ENCODE results near the gene IL1RL2.
A peak's percentile ranks its signal among the peaks of the same experiment; 100 is the strongest.

Gene IL1RL2

DNA sequence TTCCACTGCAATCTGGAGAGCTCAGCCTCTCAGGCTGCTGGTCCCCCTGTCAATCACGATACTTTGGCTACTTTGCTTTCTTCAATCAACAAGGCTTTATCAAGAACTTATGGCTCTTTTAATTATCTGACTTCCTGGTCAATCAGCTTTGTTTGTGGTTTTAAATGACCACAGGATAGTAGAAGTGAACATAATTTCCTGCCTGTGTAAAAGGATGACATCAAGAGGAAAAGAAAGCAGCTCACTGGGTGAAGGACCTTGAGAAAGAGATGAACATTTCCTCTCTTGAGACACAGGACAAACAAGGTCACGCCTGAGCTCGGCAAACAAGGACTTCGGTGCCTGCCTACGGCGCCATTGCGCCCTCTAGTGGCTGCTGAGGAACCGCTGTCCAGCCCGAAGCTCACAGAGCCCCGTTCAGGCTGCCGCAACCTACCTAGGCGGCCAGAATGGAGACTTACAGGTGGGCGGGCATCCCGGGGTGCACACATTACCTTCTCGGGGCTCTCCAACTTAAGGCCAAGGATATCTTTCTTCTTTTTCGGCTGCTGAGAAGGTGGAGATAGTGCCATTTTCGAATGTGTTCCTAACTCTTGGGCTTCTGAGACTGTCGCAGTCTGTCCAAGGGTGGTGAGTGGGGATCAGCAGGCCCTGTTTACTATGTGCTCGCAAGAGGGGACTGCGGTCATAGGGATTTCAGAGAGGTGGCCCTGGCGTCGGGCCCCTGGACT, 54.0 kb downstream of the IL1RL2 start:
- DNase-seq = peak; percentile 84 to 88

DNA sequence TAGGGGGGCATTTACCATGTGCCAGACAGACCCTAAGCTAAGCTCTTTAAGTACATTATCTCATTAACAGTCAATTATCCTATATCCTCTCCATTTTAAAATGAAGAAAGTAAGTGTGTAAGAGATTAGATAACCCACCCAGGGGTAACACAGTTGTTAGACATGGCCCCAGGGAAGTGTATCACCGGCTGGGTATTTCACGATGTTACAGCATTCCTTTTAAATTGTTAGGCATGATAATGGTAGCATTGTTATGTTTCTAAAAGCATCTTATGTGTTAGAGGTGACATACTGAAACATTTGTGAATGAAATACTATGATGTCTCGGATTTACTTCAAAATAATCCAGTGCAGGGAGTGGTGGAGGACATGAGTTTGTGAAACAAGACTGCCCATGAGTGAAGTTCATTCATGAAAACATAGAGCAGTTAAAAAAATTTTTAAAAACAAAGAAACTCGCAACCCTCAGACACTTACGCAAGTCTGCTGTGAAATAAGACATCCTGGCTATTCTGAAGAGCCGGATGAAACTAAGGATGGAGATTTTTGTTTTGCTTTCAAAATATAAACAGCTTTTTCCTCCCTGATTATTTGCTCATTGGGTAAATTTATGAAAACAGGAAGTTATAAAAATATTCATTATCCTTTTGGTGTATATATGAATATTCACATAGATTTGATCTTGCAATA, 54.9 kb downstream of the IL1RL2 start:
- DNase-seq = no peak

DNA sequence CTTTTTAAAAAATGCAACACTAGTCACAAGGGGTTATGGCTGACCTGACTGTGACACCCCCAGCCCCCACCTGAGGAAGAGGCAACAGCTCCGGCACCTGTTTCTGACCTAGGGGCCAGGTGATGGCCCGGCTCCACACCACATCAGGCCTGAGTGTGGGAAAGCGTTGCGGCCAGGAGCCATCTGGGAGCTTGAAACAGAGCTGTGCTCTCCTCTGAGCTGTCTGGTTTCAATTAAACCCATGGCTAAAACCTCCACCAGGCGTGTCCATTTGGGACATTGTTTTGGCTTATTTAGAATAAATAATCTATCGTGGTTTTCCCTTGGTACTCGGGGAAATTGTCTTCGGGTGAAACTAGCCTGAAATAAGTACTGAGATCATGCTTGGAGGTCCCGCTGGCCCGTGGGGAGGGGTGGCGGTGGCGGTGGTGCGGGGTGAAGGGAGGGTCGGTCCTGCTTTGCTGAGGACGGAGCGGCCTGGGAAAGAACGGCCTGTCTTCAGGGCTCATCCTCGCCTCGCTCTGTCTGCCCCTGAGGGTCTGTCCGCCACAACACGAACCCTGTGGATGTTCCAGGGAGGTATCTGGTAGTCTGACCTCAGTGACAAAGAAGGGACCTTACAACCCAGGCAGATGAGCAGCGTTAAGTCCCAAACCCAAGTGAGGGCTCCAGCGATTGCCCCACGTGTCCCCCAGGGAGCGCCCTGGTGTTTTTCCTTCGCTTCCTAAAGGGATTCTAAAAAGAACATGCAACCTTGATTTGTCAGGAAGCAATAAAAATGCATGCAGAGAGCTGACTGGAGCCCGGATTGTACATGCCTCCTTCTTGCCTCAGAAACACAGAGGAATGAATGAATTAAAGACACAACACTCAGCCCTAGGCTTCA, 58.7 kb downstream of the IL1RL2 start:
- DNase-seq = no peak

DNA sequence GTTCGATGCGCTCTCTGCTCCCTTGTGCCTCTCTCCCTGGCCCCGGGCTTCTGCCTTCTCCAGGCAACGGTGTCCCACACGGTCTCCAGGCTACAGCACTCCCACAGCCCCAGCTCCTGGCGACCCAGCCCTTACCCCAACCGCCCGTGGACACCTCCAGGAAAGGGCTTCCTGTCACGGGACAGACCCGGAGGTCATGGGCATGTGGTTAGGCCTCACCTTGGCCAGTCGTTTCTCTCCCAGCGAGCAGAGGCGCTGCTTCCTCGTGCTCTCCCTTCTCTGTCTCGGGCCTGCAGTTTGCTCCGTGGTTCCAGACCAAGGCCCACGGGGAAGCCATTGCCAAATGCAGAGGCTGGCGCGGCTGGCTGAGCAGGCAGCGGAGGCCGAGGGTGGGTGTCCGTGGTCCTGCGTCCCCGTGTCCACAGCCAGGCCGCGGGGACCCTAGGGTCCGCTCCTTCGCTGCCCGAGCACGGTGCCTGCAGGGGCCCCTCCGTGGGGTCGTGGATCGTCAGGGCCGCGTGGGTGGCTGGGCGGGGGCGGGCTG, 63.5 kb downstream of the IL1RL2 start:
- no peak for DNase-seq

DNA sequence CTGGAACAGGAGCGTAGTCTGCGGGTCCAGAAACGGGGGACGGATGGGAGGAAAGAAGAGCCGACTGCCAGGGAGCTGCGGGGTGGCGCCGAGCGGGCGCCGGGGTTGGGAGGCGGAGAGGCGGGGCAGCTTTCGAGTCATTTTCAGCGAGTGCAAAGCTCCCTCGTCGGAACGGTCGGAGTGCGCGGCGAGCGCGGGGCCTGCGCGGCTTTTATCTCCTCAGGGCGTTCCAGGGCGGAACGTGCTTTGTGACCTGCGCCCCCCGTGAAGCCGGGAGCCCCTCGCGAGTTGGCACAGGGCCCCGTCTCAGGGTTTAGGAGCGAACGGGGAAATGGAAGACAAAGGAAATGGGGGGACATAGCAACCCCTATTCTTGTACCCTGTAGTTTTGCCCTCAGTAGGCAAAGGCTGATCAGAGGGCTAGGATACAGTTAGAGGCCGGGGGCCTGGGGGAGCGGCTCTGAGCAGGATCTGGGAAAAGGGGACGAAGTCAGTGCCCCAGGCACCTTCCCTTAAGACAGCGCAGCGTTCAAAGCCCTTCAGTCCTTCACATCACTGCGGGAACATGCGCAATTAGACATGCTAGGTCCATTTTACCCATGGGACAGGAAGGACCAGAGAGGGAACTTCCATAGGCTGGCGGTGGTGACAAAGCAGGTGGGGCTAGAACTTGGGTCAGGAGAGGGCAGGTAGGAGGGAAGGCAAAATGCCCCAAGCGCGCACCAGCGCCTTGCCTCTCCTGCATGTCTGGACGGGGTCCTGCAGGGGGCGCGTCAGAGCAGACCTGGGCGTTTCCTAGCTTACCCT, 64.4 kb downstream of the IL1RL2 start:
- DNase-seq = peak; percentile 65 to 68

DNA sequence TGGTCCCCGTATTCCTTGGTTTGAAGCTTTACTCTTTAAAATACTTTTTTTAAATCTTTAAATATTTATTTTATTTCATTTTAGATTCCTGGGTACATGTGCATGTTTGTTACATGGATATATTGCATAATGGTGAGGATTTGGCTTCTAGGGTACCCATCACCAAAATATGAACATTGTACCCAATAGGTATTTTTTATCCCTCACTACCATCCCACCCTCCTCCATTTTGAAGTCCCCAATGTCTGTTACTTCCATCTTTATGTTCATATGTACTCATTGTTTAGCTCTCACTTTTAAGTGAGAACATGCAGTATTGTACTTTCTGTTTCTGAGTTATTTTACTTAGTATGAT, 65.0 kb downstream of the IL1RL2 start:
- no peak for DNase-seq

DNA sequence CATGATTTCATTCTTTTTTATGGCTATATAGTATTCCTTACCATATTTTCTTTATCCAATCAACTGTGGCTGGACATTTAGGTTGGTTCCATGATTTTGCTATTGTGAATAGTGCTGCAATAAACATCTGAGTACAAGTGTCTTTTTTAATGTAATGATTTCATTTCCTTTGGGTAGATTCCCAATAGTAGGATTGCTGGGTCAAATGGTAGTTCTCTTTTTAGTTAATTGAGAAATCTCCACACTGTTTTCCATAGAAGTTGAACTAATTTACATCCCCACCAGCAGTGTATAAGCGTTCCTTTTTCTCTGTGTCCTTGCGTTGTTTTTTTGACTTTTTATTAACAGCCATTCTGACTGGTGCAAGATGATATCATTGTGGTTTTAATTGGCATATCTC, 65.4 kb downstream of the IL1RL2 start:
- DNase-seq = no peak

DNA sequence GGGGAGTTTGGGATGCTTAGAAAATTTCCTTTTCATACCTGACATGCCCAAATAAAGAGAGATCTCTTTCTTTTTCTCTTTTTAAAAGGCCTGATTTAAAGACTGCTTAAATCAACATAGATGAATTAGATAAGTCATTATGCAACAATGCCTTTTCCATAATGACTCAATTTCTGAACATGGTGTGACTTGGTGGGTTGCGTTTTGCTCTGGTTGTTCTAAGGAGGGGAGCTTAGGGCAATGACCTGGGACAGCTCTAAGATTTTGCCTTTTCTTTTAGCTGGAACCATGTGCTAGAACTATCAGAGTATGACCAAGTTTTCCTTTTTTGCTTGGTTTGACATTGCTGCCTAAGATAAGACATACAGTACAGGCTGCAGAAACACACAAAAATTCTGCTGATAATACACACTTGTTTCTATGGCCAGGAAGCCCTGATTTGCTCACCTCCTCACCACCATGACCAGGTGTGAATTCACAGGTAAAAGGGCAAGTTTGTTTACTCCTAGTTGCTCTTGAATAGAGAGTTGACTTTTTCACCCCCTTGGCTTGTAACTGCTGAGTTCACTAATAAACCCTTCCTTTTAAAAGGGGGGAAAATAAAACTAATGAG, 66.4 kb downstream of the IL1RL2 start:
- no peak for DNase-seq

DNA sequence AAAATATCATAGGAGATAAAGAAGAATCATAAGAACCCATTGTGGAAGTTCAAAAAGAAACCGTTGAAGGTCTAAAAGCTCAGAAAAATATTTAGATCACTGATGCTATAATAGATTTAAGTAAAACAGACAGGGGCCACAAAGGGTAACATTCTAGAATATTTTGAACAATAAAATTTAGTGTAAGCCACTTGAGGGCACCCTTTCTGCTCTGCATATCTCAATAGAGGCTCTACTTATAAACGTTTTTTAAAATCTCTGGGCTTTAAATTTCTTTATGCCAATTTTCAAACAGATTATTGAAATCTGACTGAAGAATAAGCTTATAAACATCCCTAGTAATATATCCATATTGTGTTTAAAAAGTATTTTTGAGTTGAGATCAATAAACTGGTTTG, 66.9 kb downstream of the IL1RL2 start:
- DNase-seq = no peak

DNA sequence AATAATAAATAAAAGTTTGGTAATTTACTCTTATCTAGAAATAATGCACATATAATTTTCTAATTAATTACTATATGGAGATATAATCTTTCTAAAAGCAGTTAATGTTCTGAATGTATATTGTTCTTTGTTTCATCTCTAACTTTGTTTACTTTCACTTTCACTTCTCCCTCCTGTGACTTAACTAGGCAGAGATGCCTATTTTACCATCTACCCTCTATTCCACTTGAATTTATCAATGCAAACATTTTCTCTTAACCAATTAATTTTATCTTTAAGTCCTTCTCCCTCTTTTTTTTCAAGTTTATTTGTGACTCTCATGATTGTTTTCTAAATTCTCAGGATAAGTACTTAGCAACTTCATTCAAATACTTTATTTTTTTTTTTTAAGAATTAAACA, 69.5 kb downstream of the IL1RL2 start:
- peak in 1 of 2 donors; percentile 49 for DNase-seq

DNA sequence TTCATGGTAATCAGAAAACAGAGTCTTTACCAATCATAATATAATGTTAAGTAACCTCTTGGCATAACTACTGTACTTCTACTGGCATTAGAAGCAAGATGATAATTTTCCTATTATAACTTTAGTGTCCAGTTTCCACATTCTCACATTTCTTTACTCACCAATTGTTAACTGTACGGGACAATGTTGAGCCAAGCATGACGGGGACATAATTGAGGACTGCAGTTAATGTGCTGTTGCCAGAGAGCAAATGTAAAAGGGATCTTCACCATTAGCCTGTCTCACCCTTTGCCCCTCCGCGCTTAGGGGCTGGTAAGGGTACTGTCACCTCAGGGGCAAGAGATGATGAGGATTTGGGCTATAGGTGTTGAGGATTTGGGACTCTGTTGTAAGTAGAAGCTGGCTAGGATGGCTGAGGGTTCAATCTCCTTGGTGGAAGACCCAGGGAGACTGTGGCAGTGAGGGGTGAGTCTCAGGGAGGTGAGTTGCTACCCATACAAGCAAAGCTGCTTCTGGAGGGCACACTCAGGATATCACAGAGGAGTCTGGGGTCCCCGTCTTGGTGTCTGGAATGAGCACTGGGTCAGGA, 70.1 kb downstream of the IL1RL2 start:
- no peak for DNase-seq

DNA sequence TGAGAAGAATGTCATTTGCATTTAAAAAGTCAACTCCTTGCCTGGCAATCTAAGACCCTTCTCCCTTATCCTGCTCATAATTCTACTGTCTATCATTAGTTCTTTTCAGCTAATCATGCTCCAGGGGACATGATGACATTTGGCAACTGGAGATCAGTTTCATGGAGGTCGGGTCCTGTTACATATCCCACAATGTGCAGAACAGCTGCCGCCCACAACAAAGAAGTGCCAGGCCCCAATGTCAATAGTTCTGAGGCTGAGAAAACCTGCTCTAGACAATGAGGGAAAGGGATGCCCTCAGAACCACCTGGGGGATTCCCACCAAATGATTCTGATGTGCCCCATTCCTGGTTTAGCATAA, 71.2 kb downstream of the IL1RL2 start:
- DNase-seq = no peak

DNA sequence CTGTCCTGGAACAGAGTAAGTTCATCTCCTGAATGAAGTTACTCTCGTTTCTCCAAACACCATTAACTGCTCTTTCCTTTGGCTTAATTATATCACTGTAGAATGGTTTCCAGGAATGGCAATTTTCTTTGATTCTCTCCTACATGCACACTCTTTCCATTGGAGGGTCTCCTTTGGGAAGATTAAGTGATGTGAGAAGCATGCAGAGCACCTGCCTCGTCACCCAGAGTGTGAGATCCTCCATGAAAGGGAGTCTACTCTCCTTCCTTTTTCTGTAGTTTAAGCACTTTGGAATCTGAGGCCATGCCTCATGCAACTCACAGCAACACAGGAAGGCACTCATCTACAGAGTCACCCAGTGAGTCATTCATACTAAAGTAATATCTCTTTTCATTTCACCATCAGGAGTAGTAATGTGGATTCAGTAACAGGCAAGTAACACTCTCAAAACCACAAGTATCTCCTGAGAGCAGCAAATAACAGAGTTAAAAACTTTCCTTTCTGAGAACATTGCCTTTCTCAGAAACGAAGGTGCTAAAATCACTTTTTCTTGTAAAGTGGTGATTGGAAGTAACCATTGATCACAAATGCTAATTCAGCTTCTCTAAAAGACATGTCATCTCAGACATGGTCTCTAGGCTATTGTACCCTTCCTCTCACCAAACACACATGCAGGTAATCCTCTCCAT, 71.7 kb downstream of the IL1RL2 start:
- no peak for DNase-seq

DNA sequence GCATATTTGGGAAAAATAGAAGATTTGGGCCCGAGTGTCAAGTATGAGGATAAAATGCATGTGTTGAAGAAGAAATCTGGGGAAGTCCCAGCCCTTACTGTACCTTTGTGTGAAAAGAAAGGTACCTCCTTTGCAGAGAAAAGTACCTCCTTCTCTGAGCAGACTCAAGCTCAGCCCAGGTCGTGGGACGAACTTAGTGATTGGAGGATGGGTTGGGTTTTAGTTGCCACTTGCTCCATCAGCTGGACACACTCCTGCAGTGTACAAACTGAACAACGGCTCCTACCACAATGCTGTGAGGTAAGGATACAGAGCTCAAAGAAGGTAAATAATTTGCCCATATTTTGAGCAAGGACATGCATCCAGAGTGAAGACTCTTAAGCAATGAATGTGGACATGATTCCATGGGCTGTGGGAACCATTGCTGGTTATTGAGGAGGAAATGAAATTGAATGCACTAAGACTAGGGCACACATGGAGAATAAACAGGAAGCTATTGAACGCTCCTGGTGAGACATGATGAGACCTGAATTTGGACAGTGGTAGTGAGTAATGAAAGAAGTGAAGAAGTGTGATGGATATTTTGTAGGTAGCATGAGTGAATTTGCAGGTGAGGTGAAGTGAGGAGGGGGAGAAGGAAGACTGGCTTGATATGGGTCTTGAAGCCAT, 74.8 kb downstream of the IL1RL2 start:
- no peak for DNase-seq

DNA sequence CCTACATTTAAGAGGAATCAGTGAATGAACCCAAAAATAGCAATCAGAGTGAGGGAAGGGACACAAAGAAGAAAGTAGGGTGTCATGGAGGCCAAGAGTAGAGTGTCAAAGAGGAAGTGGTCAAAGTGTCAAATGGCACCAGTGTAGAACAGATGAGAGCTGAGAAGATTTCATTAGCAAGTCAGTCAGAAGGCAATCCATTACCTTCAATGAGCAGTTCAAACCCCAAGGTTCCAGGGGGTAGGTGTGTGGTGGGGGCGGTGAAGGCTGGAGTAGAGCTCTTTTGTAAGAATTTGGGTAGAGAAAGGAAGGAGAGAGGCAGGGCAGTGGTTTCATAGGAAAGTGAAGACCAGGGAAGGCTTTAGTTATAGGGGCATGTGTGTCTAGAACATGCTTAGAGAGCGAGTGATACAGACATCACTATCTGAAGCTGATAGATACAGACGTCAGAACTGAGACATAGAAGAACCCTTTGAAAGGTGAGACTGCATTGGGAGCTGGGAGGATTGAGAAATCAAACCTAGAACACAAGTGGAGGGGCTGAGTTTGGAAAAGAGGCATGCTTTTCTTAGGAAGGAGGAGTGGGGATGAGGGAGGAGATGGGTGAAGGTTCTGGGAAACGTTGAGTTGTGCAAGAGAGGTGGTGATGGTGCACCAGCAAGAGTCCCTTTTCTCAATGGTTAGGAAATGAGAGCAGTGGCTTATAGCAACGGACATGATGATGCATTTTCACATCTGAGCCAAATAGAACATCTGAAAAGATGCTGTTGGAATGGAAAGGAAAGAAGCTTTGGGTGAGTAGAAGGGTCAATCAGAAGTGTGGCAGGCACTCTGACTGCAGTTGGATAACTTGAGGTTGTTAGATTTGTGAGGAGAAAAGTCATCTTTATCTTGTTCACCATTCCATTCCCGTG, 75.7 kb downstream of the IL1RL2 start:
- DNase-seq = no peak

DNA sequence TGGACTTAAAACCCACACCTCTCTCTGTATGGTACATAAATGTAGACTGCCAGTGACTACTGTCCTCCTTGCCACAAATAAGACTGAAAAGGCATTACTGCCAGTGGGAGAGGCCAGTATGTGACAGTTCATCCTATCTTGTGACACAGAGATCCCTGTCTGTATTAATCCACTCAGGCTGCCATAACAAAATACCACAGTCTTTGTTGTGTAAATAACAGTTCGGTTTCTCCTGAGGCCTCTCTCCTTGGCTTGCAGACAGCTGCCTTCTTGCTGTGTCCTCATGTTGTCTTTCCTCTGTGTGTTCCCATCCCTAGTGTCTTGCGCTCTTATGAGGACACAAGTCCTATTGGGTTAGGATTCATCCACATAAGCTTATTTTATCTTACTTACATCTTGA, 78.1 kb downstream of the IL1RL2 start:
- DNase-seq = no peak

DNA sequence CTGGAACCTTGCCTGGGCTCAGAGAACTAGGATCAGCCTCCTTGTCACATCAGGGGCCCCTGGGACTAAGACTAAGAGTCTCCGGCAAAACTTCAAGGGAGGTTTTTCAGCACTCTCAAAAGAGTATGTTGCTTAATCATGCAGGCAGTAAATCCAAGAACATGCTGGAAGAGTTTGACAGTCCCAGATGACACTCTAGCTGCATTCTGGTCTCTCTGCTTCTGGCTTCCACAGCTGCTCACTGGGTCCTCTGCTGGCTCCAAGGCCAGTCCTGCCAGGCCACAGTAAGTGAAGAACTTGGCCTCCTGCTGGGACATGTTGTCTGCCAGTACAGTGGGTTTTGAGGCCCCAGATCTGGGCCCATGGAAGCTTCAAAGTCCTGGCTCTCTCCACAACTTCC, 79.4 kb downstream of the IL1RL2 start:
- DNase-seq = no peak

DNA sequence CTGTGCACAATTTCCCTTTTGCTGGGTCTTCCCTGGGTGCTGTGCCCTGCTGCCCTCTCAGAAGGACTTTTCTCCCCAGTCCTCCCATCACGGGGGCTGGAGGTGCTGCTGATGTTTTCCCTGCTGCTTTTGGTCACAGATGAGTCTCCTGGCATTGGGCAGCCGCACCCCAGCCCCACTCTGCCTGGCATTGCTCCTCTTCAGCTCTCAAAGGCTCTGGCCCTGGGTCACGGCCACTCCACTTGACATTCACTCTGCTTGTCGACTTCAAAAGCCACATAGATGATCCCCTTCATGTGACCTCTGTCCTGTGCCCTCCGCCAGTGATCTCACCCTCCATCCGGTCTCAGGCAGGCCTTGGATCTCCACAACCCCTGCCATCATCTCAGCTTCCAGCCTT, 81.0 kb downstream of the IL1RL2 start:
- DNase-seq = no peak

DNA sequence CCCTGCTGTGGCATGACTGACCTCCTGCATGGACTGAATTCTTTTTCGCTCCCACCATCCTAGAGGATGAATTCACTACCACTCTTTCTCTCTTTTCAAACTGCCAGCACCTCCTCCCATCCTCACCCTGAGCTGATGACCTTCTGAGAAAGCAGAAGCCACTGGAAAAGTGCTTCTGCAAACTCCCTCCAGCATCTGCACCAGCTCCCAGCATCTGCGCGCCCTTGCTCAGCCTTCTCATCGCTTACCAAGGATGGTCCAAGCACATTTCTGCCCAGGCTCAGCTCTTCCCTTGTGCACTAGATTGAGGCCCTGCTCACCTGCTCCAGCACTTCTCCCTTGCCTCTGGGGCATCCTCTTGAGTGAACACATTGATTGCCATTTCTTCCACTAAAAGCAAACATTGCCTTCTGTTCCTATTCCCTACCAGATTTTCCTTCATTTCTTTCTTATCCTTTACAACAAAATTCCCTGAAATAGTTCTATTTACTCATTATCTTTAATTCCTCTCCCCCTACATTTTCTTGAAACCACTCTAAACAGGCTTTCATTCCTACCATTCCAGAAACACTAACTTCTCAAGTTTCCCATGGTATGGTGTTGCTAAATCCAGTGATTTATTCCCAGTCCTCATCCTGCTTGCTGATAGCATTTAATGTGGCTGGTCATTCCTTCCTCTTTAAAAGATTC, 81.8 kb downstream of the IL1RL2 start:
- no peak for DNase-seq
